Muscle layer of duodenum (tissue), 2 donors: Measurements from ENCODE around the gene SHISA9.
"Not testable (repeated sequence)": the region's sequence is repeated elsewhere in the genome, so short reads cannot be mapped to it uniquely, and the experiment has no call there.

Experiments used
- H3K27ac ChIP-seq: one replicate; pipeline ENCODE4 v1.7.0; 2013; ENCODE audit warnings: mild to moderate bottlenecking, low read length
- H3K27me3 ChIP-seq: one replicate; pipeline ENCODE4 v1.7.0; 2013; ENCODE audit warnings: low read depth, mild to moderate bottlenecking, control low read depth, low read length
- H3K36me3 ChIP-seq, 2 donors: one replicate each; pipeline ENCODE4 v1.7.0; 2013; ENCODE audit warnings: low read length in 2 of 2, control low read depth in 1 of 2, mild to moderate bottlenecking in 1 of 2; ENCODE audit not compliant: insufficient read depth in 2 of 2, control insufficient read depth in 1 of 2
- H3K4me1 ChIP-seq, 2 donors: one replicate each; pipeline ENCODE4 v1.7.0; 2013; ENCODE audit warnings: low read length in 2 of 2, mild to moderate bottlenecking in 2 of 2, control low read depth in 1 of 2, moderate library complexity in 1 of 2; ENCODE audit not compliant: insufficient read depth in 2 of 2, control insufficient read depth in 1 of 2
- H3K4me3 ChIP-seq, 2 donors: one replicate each; pipeline ENCODE4 v1.7.0; 2013; ENCODE audit warnings: low read length in 2 of 2, low read depth in 1 of 2, mild to moderate bottlenecking in 1 of 2
- H3K9me3 ChIP-seq, 2 donors: one replicate each; pipeline ENCODE4 v1.7.0; 2013; ENCODE audit warnings: low read length in 2 of 2, control low read depth in 1 of 2, mild to moderate bottlenecking in 1 of 2; ENCODE audit not compliant: control insufficient read depth in 1 of 2
- donor health status: healthy.

Gene SHISA9

DNA sequence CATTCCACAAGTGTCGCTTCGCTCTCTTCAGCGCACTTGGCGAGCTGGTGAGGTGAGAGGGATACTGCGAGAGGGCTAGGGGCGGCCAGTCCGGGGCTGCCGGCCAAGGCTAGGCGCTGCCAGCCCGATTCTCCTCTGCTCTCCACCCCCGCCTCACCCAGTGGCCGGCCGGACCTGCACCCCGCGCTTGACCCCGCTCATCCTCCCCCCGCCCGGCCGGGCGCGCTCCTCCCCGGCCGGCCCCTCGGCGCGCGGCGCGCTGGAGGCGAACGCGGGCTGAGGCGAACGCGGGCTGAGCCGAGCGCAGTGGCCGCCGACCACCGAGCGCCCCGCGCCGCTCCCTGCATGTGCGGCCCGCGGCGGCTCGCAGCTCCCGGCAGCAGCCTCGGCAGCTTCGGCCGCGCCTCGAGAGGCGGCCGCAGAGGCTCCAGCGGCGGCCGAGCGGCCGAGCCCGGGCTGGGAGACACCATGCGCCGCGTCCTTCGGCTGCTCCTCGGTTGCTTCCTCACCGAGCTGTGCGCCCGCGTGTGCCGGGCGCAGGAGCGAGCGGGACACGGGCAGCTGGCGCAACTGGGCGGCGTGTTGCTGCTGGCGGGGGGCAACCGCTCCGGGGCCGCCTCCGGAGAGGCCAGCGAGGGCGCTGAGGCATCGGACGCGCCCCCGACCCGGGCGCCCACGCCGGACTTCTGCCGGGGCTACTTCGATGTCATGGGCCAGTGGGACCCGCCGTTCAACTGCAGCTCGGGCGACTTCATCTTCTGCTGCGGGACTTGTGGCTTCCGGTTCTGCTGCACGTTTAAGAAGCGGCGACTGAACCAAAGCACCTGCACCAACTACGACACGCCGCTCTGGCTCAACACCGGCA is at the start of gene SHISA9:
TSS of gene SHISA9 (plus strand) at position 2 of the 865 bp plus-strand sequence.
- Histone ChIP-seq H3K4me3 (peak within 1 kb of the TSS in 1 of 2 donors; percentile 56), H3K9me3 (no peaks in the 10 kb centered on the region), H3K27me3 (peaks cover 23% of the 10 kb centered on the region), H3K27ac (no peak within 1 kb of the TSS), H3K4me1 (peaks cover 0 to 28% of the 10 kb centered on the region in 2 donors), H3K36me3 (no peaks in the 10 kb centered on the region)

DNA sequence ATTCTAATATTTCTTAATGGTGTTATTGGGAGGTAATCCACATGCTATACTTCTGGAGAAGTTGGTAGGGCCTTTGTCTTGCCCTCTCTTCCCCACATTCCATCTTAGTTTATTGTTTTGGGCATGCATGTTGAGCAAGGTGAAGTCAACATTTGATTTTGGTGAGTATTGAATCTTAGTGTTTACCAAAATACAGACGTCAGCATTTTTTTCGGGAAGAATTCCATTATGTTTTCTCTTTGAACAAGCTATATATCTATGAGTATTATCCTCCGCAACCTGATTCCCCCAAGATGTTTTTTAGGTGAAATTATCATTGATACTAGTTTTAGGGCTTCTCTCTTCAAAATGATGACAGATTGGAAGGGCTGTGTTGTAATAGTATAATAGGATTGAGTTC is 47.4 kb upstream of the SHISA9 start:
- Histone ChIP-seq H3K4me1 (no peaks in the 10 kb centered on the region), H3K4me3 (no peak overlapping the region)

DNA sequence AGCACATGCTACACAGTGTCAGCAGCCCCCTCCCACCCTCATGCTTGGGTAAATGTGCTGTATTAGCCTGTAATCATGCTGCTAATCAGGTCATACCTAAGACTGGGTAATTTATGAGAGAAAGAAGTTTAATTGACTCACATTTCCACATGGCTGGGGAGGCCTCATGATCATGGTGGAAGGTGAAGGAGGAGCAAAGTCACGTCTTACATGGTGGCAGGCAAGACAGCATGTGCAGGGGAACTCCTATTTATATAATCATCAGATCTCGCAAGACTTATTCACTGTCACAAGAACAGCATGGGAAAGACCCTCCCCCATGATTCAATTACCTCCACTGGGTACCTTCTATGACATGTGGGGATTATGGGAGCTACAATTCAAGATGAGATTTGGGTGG is 44.0 kb upstream of the SHISA9 start:
- H3K4me3 ChIP-seq, H3K4me1 ChIP-seq, H3K27me3 ChIP-seq, H3K9me3 ChIP-seq, H3K27ac ChIP-seq, H3K36me3 ChIP-seq: not testable (repeated sequence)

More for the DNA sequence above, 47.4 kb upstream of the SHISA9 start:
- Histone ChIP-seq H3K27me3 (no peaks in the 10 kb centered on the region), H3K9me3 (peaks cover 0 to 3% of the 10 kb centered on the region in 2 donors), H3K36me3 (no peaks in the 10 kb centered on the region), H3K27ac (no peak overlapping the region)

DNA sequence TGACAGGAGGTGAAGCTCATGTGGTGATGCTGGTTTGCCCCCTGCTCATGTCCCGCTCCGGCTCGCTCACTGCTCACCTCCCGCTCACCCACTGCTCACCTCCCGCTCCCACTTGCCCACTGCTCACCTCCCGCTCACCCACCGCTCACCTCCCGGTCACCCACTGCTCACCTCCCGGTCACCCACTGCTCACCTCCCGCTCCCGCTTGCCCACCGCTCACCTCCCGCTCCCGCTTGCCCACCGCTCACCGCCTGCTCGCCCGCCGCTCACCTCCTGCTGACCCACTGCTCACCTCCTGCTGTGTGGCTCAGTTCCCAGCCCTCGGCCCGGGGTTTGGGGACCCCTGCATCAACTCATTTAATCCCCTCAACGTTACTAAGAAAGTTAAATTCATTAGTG is 39.1 kb upstream of the SHISA9 start:
- Histone ChIP-seq H3K4me3 (no peak overlapping the region), H3K27me3 (no peaks in the 10 kb centered on the region), H3K9me3 (no peaks in the 10 kb centered on the region), H3K4me1 (no peaks in the 10 kb centered on the region), H3K36me3 (no peaks in the 10 kb centered on the region), H3K27ac (no peak overlapping the region)

DNA sequence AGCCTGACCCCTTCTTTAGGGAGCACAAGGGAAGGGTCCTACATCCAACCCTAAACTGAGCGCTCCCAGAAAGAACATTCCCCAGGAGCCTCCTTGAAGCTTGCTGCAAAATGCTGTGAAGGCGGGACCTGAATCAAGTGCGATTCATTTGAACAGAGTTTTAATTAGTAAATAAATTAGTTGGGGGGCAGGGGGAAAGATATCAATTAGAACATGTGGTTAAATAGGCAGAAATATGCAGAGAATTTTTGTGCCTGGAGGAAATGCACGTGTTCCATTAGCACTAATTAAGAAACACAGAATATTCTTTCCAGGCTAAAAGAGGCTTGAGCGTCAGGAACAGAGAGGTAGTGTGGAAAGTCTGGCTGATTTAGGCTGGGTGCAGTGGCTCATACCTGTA is 38.5 kb upstream of the SHISA9 start:
- Histone ChIP-seq H3K36me3 (no peaks in the 10 kb centered on the region), H3K9me3 (no peaks in the 10 kb centered on the region), H3K27ac (no peak overlapping the region), H3K4me3 (no peak overlapping the region), H3K27me3 (no peaks in the 10 kb centered on the region), H3K4me1 (no peaks in the 10 kb centered on the region)

DNA sequence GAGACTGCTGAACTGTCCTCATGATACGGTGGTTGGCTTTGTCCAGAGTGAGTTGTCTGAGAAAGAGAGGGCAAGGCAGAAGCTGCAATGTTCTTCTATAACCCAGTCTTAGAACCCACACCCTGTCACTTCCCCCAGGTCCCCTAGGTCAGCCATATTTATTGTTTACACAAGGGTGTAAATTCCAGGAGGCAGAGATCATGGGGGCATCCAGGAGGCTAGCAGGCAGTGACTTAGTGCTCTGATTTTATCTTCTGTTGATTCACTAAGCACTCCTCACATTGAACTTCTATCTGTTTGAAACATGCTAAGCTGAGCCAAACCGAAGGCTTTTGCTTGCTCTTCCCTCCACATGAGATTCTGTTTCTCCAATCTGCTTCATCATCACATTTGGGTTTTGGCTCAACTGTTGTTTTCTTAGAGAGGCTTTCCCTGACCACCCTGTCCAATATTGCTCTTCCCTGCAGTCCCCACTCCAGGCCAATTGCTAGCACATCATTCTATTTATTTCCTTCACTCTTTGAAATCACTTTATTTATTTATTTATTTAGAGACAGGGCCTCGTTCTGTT is 34.3 kb upstream of the SHISA9 start:
- no peaks in the 10 kb centered on the region for H3K27me3 ChIP-seq

DNA sequence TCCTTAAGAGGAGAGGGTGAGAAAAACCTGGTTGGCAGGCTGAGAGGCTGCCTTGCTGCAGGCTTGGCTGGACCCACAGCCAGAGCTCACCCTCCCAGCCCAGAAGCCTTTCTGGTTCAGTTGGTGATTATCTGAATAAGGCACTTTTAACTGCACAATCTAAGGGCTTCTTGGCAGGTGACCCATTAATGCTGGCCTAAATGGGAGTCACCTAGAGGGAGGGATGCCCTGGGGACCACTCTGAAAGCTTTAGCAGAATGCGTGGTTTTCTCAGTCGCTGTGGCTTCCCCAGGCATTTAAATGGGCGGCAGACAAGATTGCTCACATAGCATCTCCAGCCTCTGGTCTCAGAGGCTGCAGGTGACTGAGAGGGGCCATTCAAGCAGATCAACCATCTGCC is 33.2 kb upstream of the SHISA9 start:
- Histone ChIP-seq H3K9me3 (peaks cover 0 to 10% of the 10 kb centered on the region in 2 donors), H3K27ac (no peak overlapping the region), H3K36me3 (no peaks in the 10 kb centered on the region), H3K4me3 (no peak overlapping the region), H3K4me1 (no peaks in the 10 kb centered on the region), H3K27me3 (no peaks in the 10 kb centered on the region)

More for the DNA sequence above, 34.3 kb upstream of the SHISA9 start:
- H3K4me1 ChIP-seq, result no peaks in the 10 kb centered on the region
- H3K4me3 ChIP-seq, result no peak overlapping the region
- H3K9me3 ChIP-seq, result peaks cover 0 to 10% of the 10 kb centered on the region in 2 donors
- no peak overlapping the region for H3K27ac ChIP-seq
- no peaks in the 10 kb centered on the region for H3K36me3 ChIP-seq

DNA sequence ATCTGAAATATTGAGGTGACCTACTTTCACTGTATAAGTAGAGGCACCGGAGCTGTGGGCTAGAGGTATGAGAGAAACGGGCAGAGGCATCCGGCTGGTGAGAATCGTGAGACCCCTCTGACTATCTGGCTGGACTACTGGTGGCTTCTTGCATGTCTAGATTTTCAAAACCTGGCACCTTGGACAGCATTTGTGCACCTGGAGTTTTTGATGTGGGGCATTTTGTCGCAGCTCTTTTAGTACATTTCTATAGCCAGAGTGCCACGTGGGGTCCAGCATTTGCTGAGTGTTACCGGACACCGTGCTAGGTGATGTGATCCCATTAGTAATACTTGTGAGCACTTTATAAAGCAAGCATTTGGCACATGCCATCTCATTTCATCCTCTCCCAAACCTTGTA is 32.6 kb upstream of the SHISA9 start:
- Histone ChIP-seq H3K9me3 (peaks cover 0 to 10% of the 10 kb centered on the region in 2 donors), H3K4me3 (no peak overlapping the region), H3K4me1 (no peaks in the 10 kb centered on the region), H3K27ac (no peak overlapping the region), H3K27me3 (no peaks in the 10 kb centered on the region), H3K36me3 (no peaks in the 10 kb centered on the region)

DNA sequence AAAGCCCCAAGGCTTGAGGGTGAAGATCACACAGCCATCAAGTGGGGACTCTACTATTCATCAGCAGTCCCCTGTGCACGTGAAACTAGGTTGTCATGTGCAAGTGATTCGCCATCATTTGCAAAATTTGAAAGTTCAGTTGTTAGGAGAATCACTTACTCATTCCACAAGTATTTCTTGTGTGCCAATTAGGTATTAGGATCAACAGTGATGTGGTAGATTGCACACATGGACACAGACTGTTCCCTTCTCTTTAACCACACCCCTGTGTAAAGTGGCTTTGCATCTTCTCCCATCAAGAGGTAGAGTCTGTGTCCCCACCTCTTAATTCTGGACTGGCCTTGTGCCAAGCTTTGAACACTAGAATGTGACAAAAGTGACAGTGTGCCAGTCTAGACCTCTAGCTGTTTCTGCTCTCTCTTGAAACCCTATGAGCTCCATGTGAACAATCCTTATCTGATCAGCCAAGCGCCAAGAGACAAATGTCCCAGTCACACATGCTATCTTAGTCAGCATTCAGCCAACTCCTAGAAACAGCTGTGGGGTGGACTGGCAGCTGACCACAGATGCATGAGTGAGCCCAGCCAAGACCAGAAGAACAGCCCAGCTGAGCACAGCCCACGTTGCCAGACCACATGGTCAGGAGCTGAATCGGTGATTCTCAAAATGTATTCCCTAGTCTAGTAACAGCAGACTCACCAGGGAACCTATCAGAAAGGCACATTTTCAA is 31.5 kb upstream of the SHISA9 start:
- H3K9me3 ChIP-seq, result peaks cover 0 to 10% of the 10 kb centered on the region in 2 donors
- H3K27ac ChIP-seq, result no peak overlapping the region
- no peaks in the 10 kb centered on the region for H3K36me3 ChIP-seq
- H3K4me1 ChIP-seq, result no peaks in the 10 kb centered on the region
- no peaks in the 10 kb centered on the region for H3K27me3 ChIP-seq
- no peak overlapping the region for H3K4me3 ChIP-seq

DNA sequence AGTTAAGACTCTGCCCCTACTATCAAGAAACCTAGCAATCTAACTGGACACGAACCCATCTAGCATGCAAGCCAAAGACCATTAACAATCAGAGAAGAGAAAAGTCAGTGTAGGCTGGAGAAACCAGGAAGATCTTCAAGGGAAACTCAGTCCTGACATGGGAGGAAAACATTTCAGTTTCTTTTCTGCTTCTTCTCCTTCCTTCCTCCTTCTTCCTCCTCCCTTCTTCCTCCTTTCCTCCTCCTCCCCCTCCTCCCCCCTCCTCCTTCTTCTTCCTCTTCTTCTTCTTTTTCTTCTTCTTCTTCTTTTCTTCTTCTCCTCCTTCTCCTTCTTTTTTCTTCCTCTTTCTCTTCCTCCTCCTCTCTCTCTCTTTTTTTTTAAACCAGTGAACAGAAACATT is 29.6 kb upstream of the SHISA9 start:
- H3K36me3 ChIP-seq, result no peaks in the 10 kb centered on the region
- no peaks in the 10 kb centered on the region for H3K27me3 ChIP-seq

DNA sequence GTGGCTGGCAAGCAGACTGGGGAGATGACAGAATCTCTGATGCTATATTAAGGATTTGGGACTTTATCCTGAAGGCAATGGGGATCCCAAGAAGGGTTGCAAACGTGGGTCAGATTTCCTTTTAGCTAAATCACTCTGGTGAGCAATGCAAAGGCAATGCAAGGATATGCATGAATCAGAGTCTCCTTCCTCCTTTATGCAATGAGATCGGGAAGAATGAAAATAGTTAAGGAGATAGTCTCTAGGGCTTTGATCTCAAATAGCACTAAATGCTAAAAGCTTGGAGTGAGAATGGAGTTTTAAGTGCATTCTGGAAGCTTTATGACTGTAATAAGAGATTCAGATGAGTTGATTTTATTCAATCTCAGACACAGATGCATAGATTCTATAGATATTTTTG is 27.2 kb upstream of the SHISA9 start:
- Histone ChIP-seq H3K27me3 (no peaks in the 10 kb centered on the region), H3K36me3 (no peaks in the 10 kb centered on the region), H3K9me3 (peaks cover 0 to 10% of the 10 kb centered on the region in 2 donors), H3K4me1 (no peaks in the 10 kb centered on the region), H3K4me3 (no peak overlapping the region), H3K27ac (no peak overlapping the region)

More for the DNA sequence above, 29.6 kb upstream of the SHISA9 start:
- no peak overlapping the region for H3K4me3 ChIP-seq
- peaks cover 0 to 10% of the 10 kb centered on the region in 2 donors for H3K9me3 ChIP-seq
- no peaks in the 10 kb centered on the region for H3K4me1 ChIP-seq
- H3K27ac ChIP-seq, result no peak overlapping the region
